Heart left ventricle (tissue), 16 donors: Measurements from ENCODE around the gene IL1R2. TPM values are rescaled to one million over a fixed set of nuclear protein-coding genes. Genes with fewer than 3 reads are reported as not detected.

Experiments
- ATAC-seq, 4 donors: fragments of 200-7000 bp; cut with Tn5 transposase; one replicate each; pipeline ENCODE4 v1.9.1; 2020 to 2022; ENCODE audit warnings: moderate library complexity in 4 of 4, mild to moderate bottlenecking in 3 of 4, moderate number of reproducible peaks in 1 of 4
- DNase-seq, 5 donors: peaks; one replicate each; pipeline ENCODE4 v3.0.0-alpha.2; 2020
- H3K27ac ChIP-seq, 12 donors: fragments of 200-600 bp; sonication (generic) in 4 of 12; one replicate each; pipeline versions ENCODE4 v1.5.0 to v1.8.0; 2016 to 2022; ENCODE audit warnings: mild to moderate bottlenecking in 2 of 12
- H3K27me3 ChIP-seq, 9 donors: fragments of 200-600 bp; sonication (generic) in 2 of 9; one replicate each; pipeline versions ENCODE4 v1.5.1 to v1.8.0; 2016 to 2022; ENCODE audit warnings: mild to moderate bottlenecking in 3 of 9
- H3K36me3 ChIP-seq, 9 donors: fragments of 200-600 bp; sonication (generic) in 2 of 9; one replicate each; pipeline versions ENCODE4 v1.5.0 to v1.8.0; 2018 to 2022; ENCODE audit warnings: mild to moderate bottlenecking in 2 of 9
- H3K4me1 ChIP-seq, 12 donors: fragments of 200-600 bp; sonication (generic) in 4 of 12; one replicate each; pipeline versions ENCODE4 v1.5.0 to v1.8.0; 2016 to 2022; ENCODE audit warnings: mild to moderate bottlenecking in 3 of 12
- H3K4me3 ChIP-seq, 12 donors: fragments of 200-600 bp; sonication (generic) in 4 of 12; one replicate each; pipeline versions ENCODE4 v1.5.0 to v1.8.0; 2017 to 2022; ENCODE audit warnings: mild to moderate bottlenecking in 9 of 12, moderate library complexity in 4 of 12
- H3K9me3 ChIP-seq, 12 donors: fragments of 200-600 bp; sonication (generic) in 4 of 12; one replicate each; pipeline versions ENCODE4 v1.5.0 to v1.8.0; 2016 to 2022; ENCODE audit warnings: mild to moderate bottlenecking in 1 of 12
- CTCF ChIP-seq, 12 donors: fragments of 200-600 bp; sonication (generic) in 4 of 12; IDR thresholded peaks; one replicate each; pipeline versions ENCODE4 v1.5.0 to v1.8.0; 2018 to 2022; ENCODE audit warnings: antibody characterized with exemption in 12 of 12, mild to moderate bottlenecking in 5 of 12
- POLR2A ChIP-seq, 2 donors: fragments of 450-650 bp; IDR thresholded peaks; one replicate each; pipeline ENCODE4 v1.6.1; 2017; ENCODE audit warnings: antibody characterized with exemption in 2 of 2, mild to moderate bottlenecking in 2 of 2, moderate library complexity in 2 of 2
- WGBS, 4 donors: extraction: QIAGEN DNeasy Blood & Tissue Kit in 2 of 4; methylation state at CpG; one replicate each; pipeline versions ENCODE4 v1.1.5 to v1.1.7; 2013 to 2018; 5-methylcytosine and 5-hydroxymethylcytosine counted together
- intact Hi-C, 10 donors: fragments of 100-400 bp; cut with DNase I; formaldehyde crosslinking; loops; one replicate each; pipeline versions ENCODE4 v1.11.1 to v1.14.2; 2022
- polyA plus RNA-seq, 2 donors: library from polyadenylated mRNA; stranded (reverse); fragments of 200-250 nt; gene quantifications; one replicate each; pipeline ENCODE4 v1.2.3, GENCODE V29; 2013
- total RNA-seq, 9 donors: library from RNA; depleted of rRNA in 2 of 9; stranded (reverse); fragments of >200 nt in 2 of 9; fragmentation: NEBNext Ultra II Directional in 3 of 9; extraction: Animal tissue kit (Norgen Biotek cat#: 25700) in 3 of 9; gene quantifications; one replicate each; pipeline versions ENCODE4 v1.1.0 to v1.2.4, GENCODE V29; 2016 to 2023
- donor health status: ischemic (EF 13 %, LVEDD 7.1; RV severe dilation, severe dysfunction).
- donor health status: healthy with polysubstance abuse.
- donor health status: DM: no; HTN: yes; CAD: no.
- donor health status: DM: no; HTN: no; CAD: no.
- donor health status: ischemic (EF 25% LVEDD 6.9; RV normal size, moderate dysfunction).
- donor health status: ischemic (EF 25% LVEDD 5.7; RV mildly dilated, moderate dysfunction).
- donor health status: healthy.
- donor health status: DM: yes; HTN: yes; CAD: no.
- donor health status: ischemic (EF 35%, LVEDD 5.7; RV mildly dilated, moderate dysfunction).
- donor health status: nonischemic (EF 11% LVEDD 7.7; RV severe dilation, severe dysfunction).
- donor health status: DM: yes; HTN: yes; CAD: no.
- donor health status: PGD.
- donor health status: ischemic (EF 29% LVEDD 5.4; RV normal size, mild dysfunction).
- donor health status: nonischemic (EF 23%, LVEDD 6.1; RV moderate dilation, normal function).

IL1R2 gene
- total and polyA plus RNA-seq, 11 donors = 0.77 to 8.0 (median 2.1) TPM; not detected in 3

GRCh38 chr2:102010902-102011301, 19.1 kb downstream of the IL1R2 start:
- Histone ChIP-seq H3K27me3 (no peaks in the 10 kb centered on the region), H3K27ac (peak overlapping the region in 1 of 12 donors; percentile 72), H3K9me3 (no peaks in the 10 kb centered on the region), H3K4me1 (peaks cover 0 to 18% (median 0%) of the 10 kb centered on the region in 12 donors), H3K4me3 (no peak overlapping the region), H3K36me3 (no peaks in the 10 kb centered on the region)
- intact Hi-C loops = loop anchor here in 5 of 10 donors (10.0 kb wide), 3 partner anchors 334 to 434 kb away; partner anchors contain the start of gene IL18R1 (in 1 of the 5)
- ATAC-seq (peak in 2 of 4 donors; percentile 36 to 64), DNase-seq (no peak)
- no peak for TF ChIP-seq CTCF (IDR thresholded peaks at IDR 0.05)
- TF ChIP-seq POLR2A (IDR thresholded peaks at IDR 0.05) = no peak
- 66 to 78% (median 69%) methylated on average over 6 of the region's 6 CpGs for WGBS, 4 donors

- intact Hi-C loops = loop anchor here in 5 of 10 donors (10.0 kb wide), 3 partner anchors 333 to 433 kb away; partner anchors contain the start of gene IL18R1 (in 1 of the 5)
- no peaks in the 10 kb centered on the region for H3K9me3 ChIP-seq
- WGBS, 4 donors = 65 to 91% (median 77%) methylated on average over 4 of the region's 4 CpGs
Observed at GRCh38 chr2:102012061-102012614, 20.4 kb downstream of the IL1R2 start.

GRCh38 chr2:102013206-102014040, 21.7 kb downstream of the IL1R2 start:
- H3K4me3 ChIP-seq = no peak overlapping the region
- no peaks in the 10 kb centered on the region for H3K36me3 ChIP-seq
- WGBS, 4 donors = 91 to 95% (median 94%) methylated on average over 5 of the region's 5 CpGs
- intact Hi-C loops = loop anchor here in 5 of 10 donors (10.0 kb wide), 3 partner anchors 331 to 431 kb away; partner anchors contain the start of gene IL18R1 (in 1 of the 5)
- TF ChIP-seq CTCF (IDR thresholded peaks at IDR 0.05) (no peak), POLR2A (IDR thresholded peaks at IDR 0.05) (no peak)
- H3K9me3 ChIP-seq = no peaks in the 10 kb centered on the region
- no peak for ATAC-seq
- H3K4me1 ChIP-seq = peaks cover 0 to 10% (median 0%) of the 10 kb centered on the region in 12 donors
- DNase-seq = no peak
- no peak overlapping the region for H3K27ac ChIP-seq
- no peaks in the 10 kb centered on the region for H3K27me3 ChIP-seq

More at GRCh38 chr2:102012061-102012614, 20.4 kb downstream of the IL1R2 start:
- DNase-seq = no peak
- Histone ChIP-seq H3K27ac (peak overlapping the region in 3 of 12 donors; percentile 3 to 72 (median 19)), H3K4me1 (peaks cover 0 to 10% (median 0%) of the 10 kb centered on the region in 12 donors), H3K4me3 (no peak overlapping the region), H3K36me3 (no peaks in the 10 kb centered on the region), H3K27me3 (no peaks in the 10 kb centered on the region)
- no peak for ATAC-seq
- TF ChIP-seq POLR2A (IDR thresholded peaks at IDR 0.05) (no peak), CTCF (IDR thresholded peaks at IDR 0.05) (no peak)

- 86 to 97% (median 94%) methylated on average over 1 of the region's 1 CpG for WGBS, 4 donors
- intact Hi-C loops = loop anchor here in 5 of 10 donors (10.0 kb wide), 3 partner anchors 331 to 431 kb away; partner anchors contain the start of gene IL18R1 (in 1 of the 5)
- Histone ChIP-seq H3K9me3 (no peaks in the 10 kb centered on the region), H3K4me3 (no peak overlapping the region), H3K4me1 (peaks cover 0 to 10% (median 0%) of the 10 kb centered on the region in 12 donors), H3K27me3 (no peaks in the 10 kb centered on the region), H3K27ac (no peak overlapping the region), H3K36me3 (no peaks in the 10 kb centered on the region)
- ATAC-seq (no peak), DNase-seq (no peak)
- TF ChIP-seq POLR2A (IDR thresholded peaks at IDR 0.05) = no peak
- no peak for TF ChIP-seq CTCF (IDR thresholded peaks at IDR 0.05)
Observed at GRCh38 chr2:102014041-102014345, 22.2 kb downstream of the IL1R2 start.
